Hepatocyte (in vitro differentiated cells): ENCODE data around the gene COASY.

Experiments
- EZH2 ChIP-seq: fragments of 200-600 bp; sonication (generic); IDR thresholded peaks from 2 replicates; pipeline ENCODE4 v1.6.1; 2016; ENCODE audit warnings: antibody characterized with exemption, mild to moderate bottlenecking, borderline replicate concordance
- TF ChIP-seq, protein P1 (sequence below): fragments of 200-600 bp; sonication (generic); IDR thresholded peaks from 2 replicates; pipeline ENCODE4 v1.5.1; 2016; ENCODE audit warnings: antibody characterized with exemption, mild to moderate bottlenecking; ENCODE audit not compliant: poor library complexity

DNA sequence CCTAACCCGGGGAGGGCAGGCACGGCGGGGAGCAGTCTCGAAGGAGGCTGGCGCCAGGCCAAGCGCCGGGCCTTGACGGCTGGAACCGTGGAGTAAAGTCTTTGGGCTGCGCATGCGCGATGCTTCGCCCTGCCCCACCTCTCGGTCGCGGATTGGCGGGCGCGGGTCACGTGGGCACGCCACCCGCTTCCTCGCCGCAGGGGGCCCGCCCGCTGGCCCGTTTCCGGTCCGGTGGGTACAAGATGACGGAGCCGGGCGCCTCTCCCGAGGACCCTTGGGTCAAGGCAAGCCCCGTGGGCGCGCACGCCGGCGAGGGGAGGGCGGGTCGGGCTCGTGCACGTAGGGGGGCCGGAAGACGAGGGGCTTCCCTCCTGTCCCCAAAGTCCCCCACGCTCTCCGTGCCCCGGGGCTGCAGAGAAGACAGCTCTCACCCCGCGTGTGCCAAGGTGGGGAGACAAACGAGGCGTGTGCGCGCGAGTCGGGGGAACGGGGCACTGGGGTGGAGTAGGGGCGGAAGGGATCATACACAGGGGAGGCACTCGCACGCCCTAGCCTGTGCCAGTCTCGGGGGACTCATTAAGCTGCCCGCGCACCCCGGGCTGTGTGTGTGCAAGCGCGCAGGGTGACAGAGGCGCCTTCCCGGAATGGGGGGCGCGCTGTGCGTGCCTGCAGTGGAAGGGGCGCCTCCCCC is 5.1 kb downstream of the COASY start, which contains the start of gene MLX:
- TF ChIP-seq, protein P1, sequence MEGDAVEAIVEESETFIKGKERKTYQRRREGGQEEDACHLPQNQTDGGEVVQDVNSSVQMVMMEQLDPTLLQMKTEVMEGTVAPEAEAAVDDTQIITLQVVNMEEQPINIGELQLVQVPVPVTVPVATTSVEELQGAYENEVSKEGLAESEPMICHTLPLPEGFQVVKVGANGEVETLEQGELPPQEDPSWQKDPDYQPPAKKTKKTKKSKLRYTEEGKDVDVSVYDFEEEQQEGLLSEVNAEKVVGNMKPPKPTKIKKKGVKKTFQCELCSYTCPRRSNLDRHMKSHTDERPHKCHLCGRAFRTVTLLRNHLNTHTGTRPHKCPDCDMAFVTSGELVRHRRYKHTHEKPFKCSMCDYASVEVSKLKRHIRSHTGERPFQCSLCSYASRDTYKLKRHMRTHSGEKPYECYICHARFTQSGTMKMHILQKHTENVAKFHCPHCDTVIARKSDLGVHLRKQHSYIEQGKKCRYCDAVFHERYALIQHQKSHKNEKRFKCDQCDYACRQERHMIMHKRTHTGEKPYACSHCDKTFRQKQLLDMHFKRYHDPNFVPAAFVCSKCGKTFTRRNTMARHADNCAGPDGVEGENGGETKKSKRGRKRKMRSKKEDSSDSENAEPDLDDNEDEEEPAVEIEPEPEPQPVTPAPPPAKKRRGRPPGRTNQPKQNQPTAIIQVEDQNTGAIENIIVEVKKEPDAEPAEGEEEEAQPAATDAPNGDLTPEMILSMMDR = no peak
- no peak for TF ChIP-seq EZH2
